ENCODE results near the gene CCNDBP1.

DNA sequence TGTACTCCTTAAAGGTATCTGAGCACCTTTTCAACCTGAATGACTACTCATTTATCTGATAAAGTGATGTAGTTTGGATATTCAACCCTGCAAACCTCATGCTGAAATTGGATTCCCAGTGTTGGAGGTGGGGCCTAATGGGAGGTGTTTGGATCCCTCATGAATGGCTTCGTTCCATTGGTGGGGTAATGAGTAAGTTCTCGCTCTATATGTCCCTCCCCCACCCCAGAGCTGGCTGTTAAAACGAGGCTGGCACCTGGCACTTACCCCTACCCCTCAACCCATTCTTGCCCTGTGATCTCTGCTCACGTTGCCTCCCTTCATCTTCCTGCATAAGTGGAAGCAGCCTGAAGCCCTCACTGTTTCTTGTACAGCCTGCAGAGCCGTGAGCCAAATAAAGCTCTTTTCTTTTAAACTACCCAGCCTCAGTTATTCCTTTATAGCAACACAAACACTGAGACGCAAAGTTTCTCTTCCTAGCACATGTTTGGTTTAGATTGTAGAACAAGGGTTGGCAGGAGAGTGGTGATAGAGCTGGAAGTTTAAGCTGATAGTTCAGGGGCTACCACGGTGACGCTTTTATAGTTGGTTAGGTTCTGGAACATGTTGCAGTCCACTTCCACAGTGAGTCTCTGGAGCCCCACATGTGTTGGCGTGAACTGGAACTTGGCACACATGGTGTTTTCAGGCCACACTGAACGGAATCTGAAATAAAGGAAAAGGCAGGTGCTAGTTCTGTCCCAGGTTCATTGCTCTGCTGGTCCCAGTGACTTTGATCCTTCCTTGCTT is 11.8 kb downstream of the CCNDBP1 start:
- TF ChIP-seq, protein P1, sequence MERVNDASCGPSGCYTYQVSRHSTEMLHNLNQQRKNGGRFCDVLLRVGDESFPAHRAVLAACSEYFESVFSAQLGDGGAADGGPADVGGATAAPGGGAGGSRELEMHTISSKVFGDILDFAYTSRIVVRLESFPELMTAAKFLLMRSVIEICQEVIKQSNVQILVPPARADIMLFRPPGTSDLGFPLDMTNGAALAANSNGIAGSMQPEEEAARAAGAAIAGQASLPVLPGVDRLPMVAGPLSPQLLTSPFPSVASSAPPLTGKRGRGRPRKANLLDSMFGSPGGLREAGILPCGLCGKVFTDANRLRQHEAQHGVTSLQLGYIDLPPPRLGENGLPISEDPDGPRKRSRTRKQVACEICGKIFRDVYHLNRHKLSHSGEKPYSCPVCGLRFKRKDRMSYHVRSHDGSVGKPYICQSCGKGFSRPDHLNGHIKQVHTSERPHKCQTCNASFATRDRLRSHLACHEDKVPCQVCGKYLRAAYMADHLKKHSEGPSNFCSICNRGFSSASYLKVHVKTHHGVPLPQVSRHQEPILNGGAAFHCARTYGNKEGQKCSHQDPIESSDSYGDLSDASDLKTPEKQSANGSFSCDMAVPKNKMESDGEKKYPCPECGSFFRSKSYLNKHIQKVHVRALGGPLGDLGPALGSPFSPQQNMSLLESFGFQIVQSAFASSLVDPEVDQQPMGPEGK (CRISPR knock-in tag; IDR thresholded peaks at IDR 0.05; ENCODE audit: borderline replicate concordance), result no peak
- TF ChIP-seq GLIS3 (CRISPR knock-in tag; IDR thresholded peaks at IDR 0.05) (no peak), ZC3H10 (CRISPR knock-in tag; IDR thresholded peaks at IDR 0.05) (no peak), OSR1 (CRISPR knock-in tag; IDR thresholded peaks at IDR 0.05) (no peak), ZNF565 (CRISPR knock-in tag; conservative IDR thresholded peaks at IDR 0.05; ENCODE audit: low read depth) (no peak), ESRRG (CRISPR knock-in tag; IDR thresholded peaks at IDR 0.05) (no peak), ZFP3 (CRISPR knock-in tag; IDR thresholded peaks at IDR 0.05) (no peak), ZFP30 (CRISPR knock-in tag; IDR thresholded peaks at IDR 0.05) (no peak)
- TF ChIP-seq, protein P2, sequence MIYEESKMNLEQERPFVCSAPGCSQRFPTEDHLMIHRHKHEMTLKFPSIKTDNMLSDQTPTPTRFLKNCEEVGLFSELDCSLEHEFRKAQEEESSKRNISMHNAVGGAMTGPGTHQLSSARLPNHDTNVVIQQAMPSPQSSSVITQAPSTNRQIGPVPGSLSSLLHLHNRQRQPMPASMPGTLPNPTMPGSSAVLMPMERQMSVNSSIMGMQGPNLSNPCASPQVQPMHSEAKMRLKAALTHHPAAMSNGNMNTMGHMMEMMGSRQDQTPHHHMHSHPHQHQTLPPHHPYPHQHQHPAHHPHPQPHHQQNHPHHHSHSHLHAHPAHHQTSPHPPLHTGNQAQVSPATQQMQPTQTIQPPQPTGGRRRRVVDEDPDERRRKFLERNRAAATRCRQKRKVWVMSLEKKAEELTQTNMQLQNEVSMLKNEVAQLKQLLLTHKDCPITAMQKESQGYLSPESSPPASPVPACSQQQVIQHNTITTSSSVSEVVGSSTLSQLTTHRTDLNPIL (CRISPR knock-in tag; IDR thresholded peaks at IDR 0.05; ENCODE audit: low read depth), result no peak

Measured in SK-N-SH treated with all-trans-retinoic acid at 6 μM for 48 hours (cell line).